GM23338 (cell line): ENCODE results near the gene ATF6. TPM values are rescaled to one million over a fixed set of nuclear protein-coding genes. Genes with fewer than 3 reads are reported as not detected.

ENCODE experiments used
- ATAC-seq: fragments of 200-7000 bp; cut with Tn5 transposase; 3 replicates; pipeline ENCODE4 v1.9.1; 2020
- DNase-seq: peaks from one replicate; pipeline ENCODE4 v3.0.0-alpha.2; 2015; ENCODE audit warnings: low spot score
- H2AFZ ChIP-seq: fragments of 200-600 bp; sonication (generic); 2 replicates; pipeline ENCODE4 v1.8.0; 2016; ENCODE audit warnings: antibody characterized with exemption, mild to moderate bottlenecking, moderate library complexity
- H3F3A ChIP-seq: fragments of 200-600 bp; sonication (generic); replicated peaks from 2 replicates; pipeline ENCODE4 v1.8.0; 2017; ENCODE audit warnings: antibody characterized with exemption, mixed run types, low read depth
- H3K27ac ChIP-seq: fragments of 200-600 bp; sonication (generic); 2 replicates; pipeline ENCODE4 v1.6.1; 2016; ENCODE audit warnings: low read depth
- H3K27me3 ChIP-seq: fragments of 200-600 bp; sonication (generic); 2 replicates; pipeline ENCODE4 v1.8.0; 2016; ENCODE audit warnings: mild to moderate bottlenecking, mixed run types, moderate library complexity; ENCODE audit not compliant: insufficient read depth
- H3K36me3 ChIP-seq: fragments of 200-600 bp; sonication (generic); 2 replicates; pipeline ENCODE4 v1.8.0; 2016; ENCODE audit warnings: mild to moderate bottlenecking; ENCODE audit not compliant: insufficient read depth
- H3K4me1 ChIP-seq: fragments of 200-600 bp; sonication (generic); 2 replicates; pipeline ENCODE4 v1.8.0; 2016; ENCODE audit warnings: mild to moderate bottlenecking, moderate library complexity; ENCODE audit not compliant: insufficient read depth
- H3K4me2 ChIP-seq: fragments of 200-600 bp; sonication (generic); 2 replicates; pipeline ENCODE4 v1.7.1; 2017; ENCODE audit warnings: mixed run types
- H3K4me3 ChIP-seq: fragments of 200-600 bp; sonication (generic); 2 replicates; pipeline ENCODE4 v1.6.1; 2016; ENCODE audit warnings: mixed run types
- H3K79me2 ChIP-seq: fragments of 200-600 bp; sonication (generic); replicated peaks from 2 replicates; pipeline ENCODE4 v1.8.0; 2017; ENCODE audit warnings: mild to moderate bottlenecking; ENCODE audit not compliant: insufficient read depth
- H3K9me2 ChIP-seq: fragments of 200-600 bp; sonication (generic); 2 replicates; pipeline ENCODE4 v1.8.0; 2017; ENCODE audit not compliant: insufficient read depth
- H4K20me1 ChIP-seq: fragments of 200-600 bp; sonication (generic); replicated peaks from 2 replicates; pipeline ENCODE4 v1.8.0; 2017; ENCODE audit warnings: mild to moderate bottlenecking; ENCODE audit not compliant: insufficient read depth
- H3K27ac Mint-ChIP-seq: 2 replicates; pipeline ENCODE4 v1.8.0; 2020; ENCODE audit warnings: inconsistent platforms, mild to moderate bottlenecking, moderate library complexity, mixed read lengths
- H3K27me3 Mint-ChIP-seq: 3 replicates; pipeline ENCODE4 v1.8.0; 2022; ENCODE audit warnings: low read depth, mild to moderate bottlenecking, moderate library complexity, mixed read lengths, inconsistent platforms; ENCODE audit not compliant: insufficient read depth, poor library complexity
- H3K36me3 Mint-ChIP-seq: 3 replicates; pipeline ENCODE4 v1.8.0; 2021; ENCODE audit warnings: low read depth, mild to moderate bottlenecking, inconsistent platforms, moderate library complexity, mixed read lengths
- H3K4me1 Mint-ChIP-seq: 3 replicates; pipeline ENCODE4 v1.8.0; 2020; ENCODE audit warnings: mild to moderate bottlenecking, inconsistent platforms, mixed read lengths
- H3K4me3 Mint-ChIP-seq: 3 replicates; pipeline ENCODE4 v1.8.0; 2021; ENCODE audit warnings: moderate library complexity, mild to moderate bottlenecking, inconsistent platforms, mixed read lengths
- H3K9me3 Mint-ChIP-seq: 3 replicates; pipeline ENCODE4 v1.8.0; 2020; ENCODE audit warnings: moderate library complexity, mild to moderate bottlenecking, inconsistent platforms, mixed read lengths
- CREB1 ChIP-seq: fragments of 250-450 bp; sonication (Bioruptor Pico); IDR thresholded peaks from 2 replicates; pipeline ENCODE4 v1.5.0; 2020; ENCODE audit warnings: low read depth, mild to moderate bottlenecking, moderate library complexity
- EZH2phosphoT487 ChIP-seq: fragments of 200-600 bp; sonication (generic); IDR thresholded peaks from one replicate; pipeline ENCODE4 v1.8.1; 2018; ENCODE audit warnings: antibody characterized with exemption; ENCODE audit not compliant: unreplicated experiment
- JUNB ChIP-seq: IDR thresholded peaks from one replicate; pipeline ENCODE4 v1.6.1; 2016; ENCODE audit warnings: antibody characterized with exemption; ENCODE audit not compliant: unreplicated experiment
- NANOG ChIP-seq: IDR thresholded peaks from 2 replicates; pipeline ENCODE4 v1.6.1; 2016; ENCODE audit warnings: antibody characterized with exemption, borderline replicate concordance
- POLR2AphosphoS5 ChIP-seq: IDR thresholded peaks from 2 replicates; pipeline ENCODE4 v1.6.1; 2016; ENCODE audit warnings: antibody characterized with exemption, low read depth
- STAT1 ChIP-seq: IDR thresholded peaks from one replicate; pipeline ENCODE4 v1.6.1; 2016; ENCODE audit warnings: antibody characterized with exemption; ENCODE audit not compliant: unreplicated experiment
- ZNF114 ChIP-seq: fragments of 250-450 bp; sonication (Bioruptor Pico); IDR thresholded peaks from 2 replicates; pipeline ENCODE4 v1.5.0; 2020; ENCODE audit warnings: mild to moderate bottlenecking, moderate library complexity
- ZNF331 ChIP-seq: fragments of 250-450 bp; sonication (Bioruptor Pico); IDR thresholded peaks from 2 replicates; pipeline ENCODE4 v1.5.0; 2020; ENCODE audit warnings: low read depth, mild to moderate bottlenecking, moderate library complexity
- polyA plus RNA-seq: library from polyadenylated mRNA; unstranded; fragments of >200 nt; fragmentation: Nextera tagmentation; extraction: Ambion mirVana; gene quantifications from 2 replicates; pipeline ENCODE4 v1.2.1, GENCODE V29; 2016
- total RNA-seq: library from RNA; depleted of rRNA; stranded (reverse); fragments of >200 nt; shearing (Covaris generic); gene quantifications from 2 replicates; pipeline ENCODE4 v1.2.3, GENCODE V29; 2014
- TF ChIP-seq, protein P1 (sequence below), 2 experiments: fragments of 200-600 bp in 1 of 2; sonication (generic) in 1 of 2; conservative IDR thresholded peaks; 2 replicates each; pipeline versions ENCODE4 v1.5.1 to v1.6.1; 2016 to 2017; ENCODE audit warnings: antibody characterized with exemption in 2 of 2, low read depth in 2 of 2, mild to moderate bottlenecking in 2 of 2, moderate library complexity in 1 of 2
- TF ChIP-seq, protein P2 (sequence below): IDR thresholded peaks from one replicate; pipeline ENCODE4 v1.6.1; 2018; ENCODE audit warnings: antibody characterized with exemption; ENCODE audit not compliant: unreplicated experiment

Gene ATF6
- total and polyA plus RNA-seq, 2 experiments from 2014 or later: 5.0 to 13.5 TPM

DNA sequence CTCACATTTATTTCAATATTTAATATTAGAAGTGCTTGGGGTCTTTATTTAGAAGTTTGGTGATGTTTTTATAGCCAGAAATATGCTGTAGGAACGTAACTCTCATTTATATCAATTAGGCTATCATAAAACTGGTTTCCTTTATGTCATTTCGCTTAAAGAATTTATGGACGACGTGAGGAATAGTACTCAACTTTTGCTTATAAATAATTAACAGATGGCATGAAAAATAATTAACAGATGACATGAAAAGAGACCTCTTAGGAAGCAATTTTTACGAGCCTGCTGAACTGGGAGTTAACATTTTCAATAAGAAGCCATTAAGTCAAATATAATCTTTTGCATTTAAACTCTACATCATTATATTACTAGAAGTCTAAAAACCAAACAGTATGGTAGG lies 134.0 kb downstream of the ATF6 start (continued):
- TF ChIP-seq, protein P1, sequence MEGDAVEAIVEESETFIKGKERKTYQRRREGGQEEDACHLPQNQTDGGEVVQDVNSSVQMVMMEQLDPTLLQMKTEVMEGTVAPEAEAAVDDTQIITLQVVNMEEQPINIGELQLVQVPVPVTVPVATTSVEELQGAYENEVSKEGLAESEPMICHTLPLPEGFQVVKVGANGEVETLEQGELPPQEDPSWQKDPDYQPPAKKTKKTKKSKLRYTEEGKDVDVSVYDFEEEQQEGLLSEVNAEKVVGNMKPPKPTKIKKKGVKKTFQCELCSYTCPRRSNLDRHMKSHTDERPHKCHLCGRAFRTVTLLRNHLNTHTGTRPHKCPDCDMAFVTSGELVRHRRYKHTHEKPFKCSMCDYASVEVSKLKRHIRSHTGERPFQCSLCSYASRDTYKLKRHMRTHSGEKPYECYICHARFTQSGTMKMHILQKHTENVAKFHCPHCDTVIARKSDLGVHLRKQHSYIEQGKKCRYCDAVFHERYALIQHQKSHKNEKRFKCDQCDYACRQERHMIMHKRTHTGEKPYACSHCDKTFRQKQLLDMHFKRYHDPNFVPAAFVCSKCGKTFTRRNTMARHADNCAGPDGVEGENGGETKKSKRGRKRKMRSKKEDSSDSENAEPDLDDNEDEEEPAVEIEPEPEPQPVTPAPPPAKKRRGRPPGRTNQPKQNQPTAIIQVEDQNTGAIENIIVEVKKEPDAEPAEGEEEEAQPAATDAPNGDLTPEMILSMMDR (conservative IDR thresholded peaks at IDR 0.05; ENCODE audit: low read depth in 2 of 2): no peak
- TF ChIP-seq POLR2AphosphoS5 (no peak), NANOG (no peak), ZNF114 (CRISPR knock-in tag) (no peak), ZNF331 (CRISPR knock-in tag) (no peak), EZH2phosphoT487 (no peak), STAT1 (no peak), JUNB (no peak), CREB1 (CRISPR knock-in tag) (no peak)
- TF ChIP-seq, protein P2, sequence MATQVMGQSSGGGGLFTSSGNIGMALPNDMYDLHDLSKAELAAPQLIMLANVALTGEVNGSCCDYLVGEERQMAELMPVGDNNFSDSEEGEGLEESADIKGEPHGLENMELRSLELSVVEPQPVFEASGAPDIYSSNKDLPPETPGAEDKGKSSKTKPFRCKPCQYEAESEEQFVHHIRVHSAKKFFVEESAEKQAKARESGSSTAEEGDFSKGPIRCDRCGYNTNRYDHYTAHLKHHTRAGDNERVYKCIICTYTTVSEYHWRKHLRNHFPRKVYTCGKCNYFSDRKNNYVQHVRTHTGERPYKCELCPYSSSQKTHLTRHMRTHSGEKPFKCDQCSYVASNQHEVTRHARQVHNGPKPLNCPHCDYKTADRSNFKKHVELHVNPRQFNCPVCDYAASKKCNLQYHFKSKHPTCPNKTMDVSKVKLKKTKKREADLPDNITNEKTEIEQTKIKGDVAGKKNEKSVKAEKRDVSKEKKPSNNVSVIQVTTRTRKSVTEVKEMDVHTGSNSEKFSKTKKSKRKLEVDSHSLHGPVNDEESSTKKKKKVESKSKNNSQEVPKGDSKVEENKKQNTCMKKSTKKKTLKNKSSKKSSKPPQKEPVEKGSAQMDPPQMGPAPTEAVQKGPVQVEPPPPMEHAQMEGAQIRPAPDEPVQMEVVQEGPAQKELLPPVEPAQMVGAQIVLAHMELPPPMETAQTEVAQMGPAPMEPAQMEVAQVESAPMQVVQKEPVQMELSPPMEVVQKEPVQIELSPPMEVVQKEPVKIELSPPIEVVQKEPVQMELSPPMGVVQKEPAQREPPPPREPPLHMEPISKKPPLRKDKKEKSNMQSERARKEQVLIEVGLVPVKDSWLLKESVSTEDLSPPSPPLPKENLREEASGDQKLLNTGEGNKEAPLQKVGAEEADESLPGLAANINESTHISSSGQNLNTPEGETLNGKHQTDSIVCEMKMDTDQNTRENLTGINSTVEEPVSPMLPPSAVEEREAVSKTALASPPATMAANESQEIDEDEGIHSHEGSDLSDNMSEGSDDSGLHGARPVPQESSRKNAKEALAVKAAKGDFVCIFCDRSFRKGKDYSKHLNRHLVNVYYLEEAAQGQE: no peak

DNA sequence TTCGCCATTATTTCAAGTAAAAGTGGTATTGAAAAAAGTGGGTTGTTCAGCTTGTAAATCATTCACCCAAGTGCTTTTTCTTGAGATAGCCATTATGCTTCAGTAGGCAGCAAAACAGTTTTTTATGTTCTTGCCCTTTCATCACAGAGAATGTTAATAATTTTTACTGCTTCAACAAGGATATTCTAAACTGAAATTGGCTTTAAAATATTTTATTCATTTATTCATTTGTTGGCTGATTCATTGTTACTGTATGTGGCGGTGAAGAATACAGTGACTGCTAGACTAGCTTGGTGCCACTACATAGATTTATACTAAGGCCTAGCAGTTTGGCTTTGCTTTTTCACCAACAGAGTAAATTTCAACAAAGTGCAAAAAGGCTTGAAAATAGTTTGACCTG lies 136.1 kb downstream of the ATF6 start:
- ATAC-seq: no peak
- no peak overlapping the region for H3K4me2 ChIP-seq
- no peak overlapping the region for H2AFZ ChIP-seq
- no peaks in the 10 kb centered on the region for H3K27me3 ChIP-seq
- H3F3A ChIP-seq: no peaks in the 10 kb centered on the region
- no peaks in the 10 kb centered on the region for H3K9me2 ChIP-seq
- H3K9me3 Mint-ChIP-seq: no peaks in the 10 kb centered on the region
- H3K27ac ChIP-seq: no peak overlapping the region
- DNase-seq: no peak
- no peak overlapping the region for H3K4me3 Mint-ChIP-seq
- H3K79me2 ChIP-seq: no peaks in the 10 kb centered on the region
- 0 out of 2 replicates have a peak, but pooled peaks cover 9% of the 10 kb centered on the region for H3K4me1 ChIP-seq
- H3K36me3 ChIP-seq: no peaks in the 10 kb centered on the region
- no peaks in the 10 kb centered on the region for H4K20me1 ChIP-seq
- no peaks in the 10 kb centered on the region for H3K36me3 Mint-ChIP-seq
- peaks cover 14% of the 10 kb centered on the region; the same call in 2 of the 3 replicates for H3K4me1 Mint-ChIP-seq
- no peak overlapping the region for H3K4me3 ChIP-seq
- no peaks in the 10 kb centered on the region for H3K27me3 Mint-ChIP-seq
- no peak overlapping the region for H3K27ac Mint-ChIP-seq
- TF ChIP-seq, protein P1 (conservative IDR thresholded peaks at IDR 0.05; ENCODE audit: low read depth in 2 of 2): no peak
- TF ChIP-seq, protein P2: no peak
- TF ChIP-seq POLR2AphosphoS5 (no peak), ZNF331 (CRISPR knock-in tag) (no peak), NANOG (no peak), JUNB (no peak), ZNF114 (CRISPR knock-in tag) (no peak)
